SK-N-SH treated with all-trans-retinoic acid at 6 μM for 48 hours (cell line): ENCODE results near the gene MYT1.

ENCODE experiments used
- ATAC-seq: fragments of 200-7000 bp; cut with Tn5 transposase; 3 replicates; pipeline ENCODE4 v1.9.1; 2020; ENCODE audit warnings: mild to moderate bottlenecking, moderate library complexity
- ARNTL ChIP-seq: fragments of 450-650 bp; formaldehyde crosslinking; IDR thresholded peaks from 2 replicates; pipeline ENCODE4 v1.5.0; 2020; ENCODE audit warnings: low read depth, mild to moderate bottlenecking, moderate library complexity, borderline replicate concordance
- BACH2 ChIP-seq: fragments of 250-450 bp; sonication (Bioruptor Pico); IDR thresholded peaks from 2 replicates; pipeline ENCODE4 v1.9.0; 2021; ENCODE audit warnings: mild to moderate bottlenecking, borderline replicate concordance
- CSDC2 ChIP-seq: fragments of 250-450 bp; sonication (Bioruptor Pico); IDR thresholded peaks from 2 replicates; pipeline ENCODE4 v1.5.0; 2020; ENCODE audit warnings: mild to moderate bottlenecking, moderate library complexity
- ESRRG ChIP-seq: fragments of 250-450 bp; sonication (Bioruptor Pico); IDR thresholded peaks from 2 replicates; pipeline ENCODE4 v1.6.1; 2021; ENCODE audit warnings: mild to moderate bottlenecking
- GLIS3 ChIP-seq: fragments of 250-450 bp; sonication (Bioruptor Pico); IDR thresholded peaks from 2 replicates; pipeline ENCODE4 v1.5.0; 2020; ENCODE audit warnings: mild to moderate bottlenecking, moderate library complexity
- ISL1 ChIP-seq: fragments of 250-450 bp; sonication (Bioruptor Pico); IDR thresholded peaks from 2 replicates; pipeline ENCODE4 v2.1.2; 2022; ENCODE audit warnings: mild to moderate bottlenecking, moderate library complexity
- OSR1 ChIP-seq: fragments of 250-450 bp; sonication (Bioruptor Pico); IDR thresholded peaks from 2 replicates; pipeline ENCODE4 v1.8.0; 2022; ENCODE audit warnings: moderate library complexity, mild to moderate bottlenecking, inconsistent platforms
- PATZ1 ChIP-seq: fragments of 250-450 bp; sonication (Bioruptor Pico); IDR thresholded peaks from 2 replicates; pipeline ENCODE4 v1.8.0; 2020; ENCODE audit warnings: mild to moderate bottlenecking, moderate library complexity, borderline replicate concordance
- POU6F1 ChIP-seq: fragments of 250-450 bp; sonication (Bioruptor Pico); IDR thresholded peaks from 2 replicates; pipeline ENCODE4 v1.8.0; 2021; ENCODE audit warnings: low read depth, mild to moderate bottlenecking, moderate library complexity, borderline replicate concordance
- PPARA ChIP-seq: fragments of 250-450 bp; sonication (Bioruptor Pico); IDR thresholded peaks from 2 replicates; pipeline ENCODE4 v1.5.0; 2020; ENCODE audit warnings: mild to moderate bottlenecking, borderline replicate concordance
- RARB ChIP-seq: fragments of 250-450 bp; sonication (Bioruptor Pico); IDR thresholded peaks from 2 replicates; pipeline ENCODE4 v1.8.0; 2021; ENCODE audit warnings: mild to moderate bottlenecking, moderate library complexity
- SNAI2 ChIP-seq: fragments of 250-450 bp; sonication (Bioruptor Pico); IDR thresholded peaks from 2 replicates; pipeline ENCODE4 v1.5.0; 2020; ENCODE audit warnings: mild to moderate bottlenecking, moderate library complexity
- TCF4 ChIP-seq: fragments of 250-450 bp; sonication (Bioruptor Pico); IDR thresholded peaks from 2 replicates; pipeline ENCODE4 v1.8.0; 2021; ENCODE audit warnings: mild to moderate bottlenecking, moderate library complexity, borderline replicate concordance
- TOX ChIP-seq: fragments of 250-450 bp; sonication (Bioruptor Pico); IDR thresholded peaks from 2 replicates; pipeline ENCODE4 v1.8.0; 2021; ENCODE audit warnings: mild to moderate bottlenecking, moderate library complexity, borderline replicate concordance
- ZC3H10 ChIP-seq: fragments of 250-450 bp; sonication (Bioruptor Pico); IDR thresholded peaks from 2 replicates; pipeline ENCODE4 v1.5.1; 2021; ENCODE audit warnings: mild to moderate bottlenecking, moderate library complexity
- ZFP3 ChIP-seq: fragments of 250-450 bp; sonication (Bioruptor Pico); IDR thresholded peaks from 2 replicates; pipeline ENCODE4 v1.5.0; 2020; ENCODE audit warnings: mild to moderate bottlenecking, moderate library complexity
- ZFP30 ChIP-seq: fragments of 450-650 bp; formaldehyde crosslinking; IDR thresholded peaks from 2 replicates; pipeline ENCODE4 v1.5.0; 2022; ENCODE audit warnings: mild to moderate bottlenecking, moderate library complexity
- ZNF565 ChIP-seq: fragments of 450-650 bp; formaldehyde crosslinking; conservative IDR thresholded peaks from 2 replicates; pipeline ENCODE4 v1.5.0; 2020; ENCODE audit warnings: low read depth, mild to moderate bottlenecking, moderate library complexity
- ZNF70 ChIP-seq: fragments of 450-650 bp; formaldehyde crosslinking; IDR thresholded peaks from 2 replicates; pipeline ENCODE4 v1.5.0; 2020; ENCODE audit warnings: mild to moderate bottlenecking, moderate library complexity
- ZNF8 ChIP-seq: fragments of 450-650 bp; formaldehyde crosslinking; IDR thresholded peaks from 2 replicates; pipeline ENCODE4 v1.5.0; 2020; ENCODE audit warnings: mild to moderate bottlenecking, moderate library complexity
- TF ChIP-seq, protein P1 (sequence below): fragments of 250-450 bp; sonication (Bioruptor Pico); IDR thresholded peaks from 2 replicates; pipeline ENCODE4 v1.5.1; 2020; ENCODE audit warnings: low read depth, mild to moderate bottlenecking, moderate library complexity
- TF ChIP-seq, protein P2 (sequence below): fragments of 250-450 bp; sonication (Bioruptor Pico); IDR thresholded peaks from 2 replicates; pipeline ENCODE4 v1.5.0; 2020; ENCODE audit warnings: mild to moderate bottlenecking, moderate library complexity
- TF ChIP-seq, protein P3 (sequence below): fragments of 250-450 bp; sonication (Bioruptor Pico); IDR thresholded peaks from 2 replicates; pipeline ENCODE4 v1.5.1; 2021; ENCODE audit warnings: mild to moderate bottlenecking, moderate library complexity

Gene MYT1

GRCh38 chr20:64196309-64196708, 32.1 kb downstream of the MYT1 start:
- TF ChIP-seq, protein P1, sequence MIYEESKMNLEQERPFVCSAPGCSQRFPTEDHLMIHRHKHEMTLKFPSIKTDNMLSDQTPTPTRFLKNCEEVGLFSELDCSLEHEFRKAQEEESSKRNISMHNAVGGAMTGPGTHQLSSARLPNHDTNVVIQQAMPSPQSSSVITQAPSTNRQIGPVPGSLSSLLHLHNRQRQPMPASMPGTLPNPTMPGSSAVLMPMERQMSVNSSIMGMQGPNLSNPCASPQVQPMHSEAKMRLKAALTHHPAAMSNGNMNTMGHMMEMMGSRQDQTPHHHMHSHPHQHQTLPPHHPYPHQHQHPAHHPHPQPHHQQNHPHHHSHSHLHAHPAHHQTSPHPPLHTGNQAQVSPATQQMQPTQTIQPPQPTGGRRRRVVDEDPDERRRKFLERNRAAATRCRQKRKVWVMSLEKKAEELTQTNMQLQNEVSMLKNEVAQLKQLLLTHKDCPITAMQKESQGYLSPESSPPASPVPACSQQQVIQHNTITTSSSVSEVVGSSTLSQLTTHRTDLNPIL, result no peak
- TF ChIP-seq ZC3H10 (no peak), ZNF70 (CRISPR knock-in tag) (no peak), TOX (no peak), ARNTL (CRISPR knock-in tag) (no peak), ZNF565 (CRISPR knock-in tag) (no peak), POU6F1 (CRISPR knock-in tag) (no peak), OSR1 (CRISPR knock-in tag) (no peak), PPARA (CRISPR knock-in tag) (no peak), TCF4 (CRISPR knock-in tag) (no peak), ZNF8 (CRISPR knock-in tag) (no peak), PATZ1 (CRISPR knock-in tag) (no peak), CSDC2 (CRISPR knock-in tag) (no peak), SNAI2 (CRISPR knock-in tag) (no peak), GLIS3 (no peak), BACH2 (CRISPR knock-in tag) (no peak), RARB (no peak), ESRRG (CRISPR knock-in tag) (no peak)
- TF ChIP-seq, protein P2, sequence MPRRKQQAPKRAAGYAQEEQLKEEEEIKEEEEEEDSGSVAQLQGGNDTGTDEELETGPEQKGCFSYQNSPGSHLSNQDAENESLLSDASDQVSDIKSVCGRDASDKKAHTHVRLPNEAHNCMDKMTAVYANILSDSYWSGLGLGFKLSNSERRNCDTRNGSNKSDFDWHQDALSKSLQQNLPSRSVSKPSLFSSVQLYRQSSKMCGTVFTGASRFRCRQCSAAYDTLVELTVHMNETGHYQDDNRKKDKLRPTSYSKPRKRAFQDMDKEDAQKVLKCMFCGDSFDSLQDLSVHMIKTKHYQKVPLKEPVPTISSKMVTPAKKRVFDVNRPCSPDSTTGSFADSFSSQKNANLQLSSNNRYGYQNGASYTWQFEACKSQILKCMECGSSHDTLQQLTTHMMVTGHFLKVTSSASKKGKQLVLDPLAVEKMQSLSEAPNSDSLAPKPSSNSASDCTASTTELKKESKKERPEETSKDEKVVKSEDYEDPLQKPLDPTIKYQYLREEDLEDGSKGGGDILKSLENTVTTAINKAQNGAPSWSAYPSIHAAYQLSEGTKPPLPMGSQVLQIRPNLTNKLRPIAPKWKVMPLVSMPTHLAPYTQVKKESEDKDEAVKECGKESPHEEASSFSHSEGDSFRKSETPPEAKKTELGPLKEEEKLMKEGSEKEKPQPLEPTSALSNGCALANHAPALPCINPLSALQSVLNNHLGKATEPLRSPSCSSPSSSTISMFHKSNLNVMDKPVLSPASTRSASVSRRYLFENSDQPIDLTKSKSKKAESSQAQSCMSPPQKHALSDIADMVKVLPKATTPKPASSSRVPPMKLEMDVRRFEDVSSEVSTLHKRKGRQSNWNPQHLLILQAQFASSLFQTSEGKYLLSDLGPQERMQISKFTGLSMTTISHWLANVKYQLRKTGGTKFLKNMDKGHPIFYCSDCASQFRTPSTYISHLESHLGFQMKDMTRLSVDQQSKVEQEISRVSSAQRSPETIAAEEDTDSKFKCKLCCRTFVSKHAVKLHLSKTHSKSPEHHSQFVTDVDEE, result no peak
- TF ChIP-seq, protein P3, sequence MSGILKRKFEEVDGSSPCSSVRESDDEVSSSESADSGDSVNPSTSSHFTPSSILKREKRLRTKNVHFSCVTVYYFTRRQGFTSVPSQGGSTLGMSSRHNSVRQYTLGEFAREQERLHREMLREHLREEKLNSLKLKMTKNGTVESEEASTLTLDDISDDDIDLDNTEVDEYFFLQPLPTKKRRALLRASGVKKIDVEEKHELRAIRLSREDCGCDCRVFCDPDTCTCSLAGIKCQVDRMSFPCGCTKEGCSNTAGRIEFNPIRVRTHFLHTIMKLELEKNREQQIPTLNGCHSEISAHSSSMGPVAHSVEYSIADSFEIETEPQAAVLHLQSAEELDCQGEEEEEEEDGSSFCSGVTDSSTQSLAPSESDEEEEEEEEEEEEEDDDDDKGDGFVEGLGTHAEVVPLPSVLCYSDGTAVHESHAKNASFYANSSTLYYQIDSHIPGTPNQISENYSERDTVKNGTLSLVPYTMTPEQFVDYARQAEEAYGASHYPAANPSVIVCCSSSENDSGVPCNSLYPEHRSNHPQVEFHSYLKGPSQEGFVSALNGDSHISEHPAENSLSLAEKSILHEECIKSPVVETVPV (CRISPR knock-in tag), result no peak
- ATAC-seq, result no peak

- no peak for ATAC-seq
- TF ChIP-seq RARB, result no peak
- TF ChIP-seq ESRRG (CRISPR knock-in tag), result no peak
- TF ChIP-seq TCF4 (CRISPR knock-in tag), result no peak
- no peak for TF ChIP-seq ZFP3
- TF ChIP-seq, protein P2, result no peak
- no peak for TF ChIP-seq ZFP30
- TF ChIP-seq ZNF70 (CRISPR knock-in tag), result no peak
- TF ChIP-seq PATZ1 (CRISPR knock-in tag), result no peak
- TF ChIP-seq GLIS3, result no peak
- TF ChIP-seq, protein P3 (CRISPR knock-in tag), result no peak
- TF ChIP-seq CSDC2 (CRISPR knock-in tag), result no peak
- no peak for TF ChIP-seq ZC3H10
- no peak for TF ChIP-seq TOX
- no peak for TF ChIP-seq ZNF8 (CRISPR knock-in tag)
- TF ChIP-seq ZNF565 (CRISPR knock-in tag), result no peak
- TF ChIP-seq ISL1, result no peak
- no peak for TF ChIP-seq PPARA (CRISPR knock-in tag)
Observed at GRCh38 chr20:64196847-64197306, 32.6 kb downstream of the MYT1 start.
